GM18502 (cell line): Measurements from ENCODE around the gene EZR.
A peak's percentile ranks its signal among the peaks of the same experiment; 100 is the strongest.

ENCODE experiments used
- ATAC-seq: cut with Tn5 transposase; IDR thresholded peaks from one replicate; pipeline ENCODE4 v1.9.1; 2021; ENCODE audit warnings: mild to moderate bottlenecking; ENCODE audit not compliant: unreplicated experiment, poor library complexity

The EZR gene

GRCh38 chr6:158819213-158819976, at the start of gene EZR:
EZR (minus strand) TSS chr6:158819368; CDS start chr6:158818093, 1,275 bp downstream.
- peak; percentile 58 for ATAC-seq

DNA sequence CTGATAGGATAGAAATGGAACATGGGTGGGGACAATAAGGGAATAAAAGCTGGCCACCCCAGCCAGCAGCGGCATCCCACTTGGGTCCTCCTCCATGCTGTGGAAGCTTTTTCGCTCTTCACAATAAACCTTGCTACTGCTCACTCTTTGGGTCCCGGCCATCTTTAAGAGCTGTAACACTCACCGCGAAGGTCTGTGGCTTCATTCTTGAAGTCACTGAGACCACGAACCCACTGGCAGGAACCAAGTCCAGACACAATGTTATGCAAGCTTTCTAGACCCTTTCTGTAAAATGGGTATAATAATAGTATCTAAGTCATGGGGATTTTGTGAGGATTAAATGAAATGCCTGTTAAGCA, 48.9 kb upstream of the EZR start:
- no peak for ATAC-seq

- no peak for ATAC-seq
These were observed 48.4 kb upstream of the EZR start for GRCh38 chr6:158867381-158868121.

DNA sequence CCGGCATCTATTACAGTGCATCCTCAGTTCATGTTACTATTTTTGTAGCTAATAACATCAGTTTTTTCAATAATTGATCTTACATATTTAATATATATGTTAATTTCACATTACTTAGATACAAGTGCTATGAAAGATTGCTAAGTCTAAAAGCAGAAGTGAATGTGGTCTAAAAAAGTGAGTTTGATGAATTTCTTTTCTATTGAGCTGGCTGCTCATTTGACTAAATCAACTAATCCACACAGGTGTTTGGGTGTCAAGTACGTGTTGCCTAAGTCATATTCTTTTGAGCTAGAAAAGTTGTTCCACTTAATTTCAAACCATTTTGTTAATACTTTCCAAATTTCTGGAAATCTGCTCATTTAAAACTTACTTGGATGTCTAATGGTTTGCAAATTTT, 46.6 kb upstream of the EZR start:
- ATAC-seq: no peak

- no peak for ATAC-seq
These were observed 44.5 kb upstream of the EZR start for GRCh38 chr6:158863646-158864045.

DNA sequence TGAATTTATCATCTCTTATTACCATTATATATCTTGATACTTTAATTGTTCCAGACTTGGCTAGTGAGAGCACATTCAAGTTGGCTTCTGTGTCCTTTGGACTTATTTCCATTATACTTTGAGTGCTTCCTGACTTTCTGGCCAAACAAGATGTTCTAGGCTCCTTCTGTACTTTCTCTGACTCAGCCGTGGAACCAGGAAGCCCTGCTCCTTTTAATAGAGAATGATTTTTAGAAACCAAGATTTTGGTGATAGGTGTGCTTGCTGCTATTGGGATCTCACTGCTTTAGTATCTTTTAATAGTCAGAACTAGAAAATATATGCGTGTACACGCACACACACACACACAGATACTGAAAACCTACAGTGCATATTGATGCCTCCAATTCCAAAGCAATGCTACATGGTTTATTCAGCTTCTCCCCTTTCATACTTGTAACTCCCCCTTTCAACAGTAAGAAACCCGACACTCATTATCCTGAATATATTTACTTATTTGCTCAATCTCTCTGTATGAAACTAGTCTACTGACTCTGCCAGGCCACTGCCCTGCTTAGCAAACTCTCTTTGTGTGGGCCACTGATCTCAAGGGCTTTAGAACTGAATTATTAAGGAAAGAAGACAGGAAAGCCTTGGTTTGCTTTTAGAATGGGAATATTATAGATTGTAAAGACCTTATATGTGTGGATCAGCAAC, 42.7 kb upstream of the EZR start:
- ATAC-seq: no peak

GRCh38 chr6:158860279-158860865, 41.2 kb upstream of the EZR start:
- no peak for ATAC-seq

DNA sequence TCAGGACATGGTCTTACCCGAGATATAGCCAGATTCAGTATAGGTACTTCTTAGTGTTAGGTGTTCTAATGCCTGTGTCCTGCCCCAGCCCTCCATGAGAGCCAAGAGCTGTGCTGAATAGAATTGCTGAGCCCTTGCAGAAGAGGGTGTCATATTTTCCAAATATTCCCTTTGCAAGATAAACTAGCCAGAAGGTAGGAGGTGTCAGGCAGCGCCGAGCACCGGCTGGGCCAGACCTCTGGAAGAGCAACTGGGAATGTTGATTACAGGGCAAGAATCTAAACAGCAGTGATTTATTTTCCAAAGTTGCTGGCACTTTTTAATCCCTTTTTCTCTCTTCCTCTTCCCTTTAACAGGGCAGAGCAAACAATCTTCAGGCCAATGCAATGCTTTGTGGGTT, 37.1 kb upstream of the EZR start:
- no peak for ATAC-seq

DNA sequence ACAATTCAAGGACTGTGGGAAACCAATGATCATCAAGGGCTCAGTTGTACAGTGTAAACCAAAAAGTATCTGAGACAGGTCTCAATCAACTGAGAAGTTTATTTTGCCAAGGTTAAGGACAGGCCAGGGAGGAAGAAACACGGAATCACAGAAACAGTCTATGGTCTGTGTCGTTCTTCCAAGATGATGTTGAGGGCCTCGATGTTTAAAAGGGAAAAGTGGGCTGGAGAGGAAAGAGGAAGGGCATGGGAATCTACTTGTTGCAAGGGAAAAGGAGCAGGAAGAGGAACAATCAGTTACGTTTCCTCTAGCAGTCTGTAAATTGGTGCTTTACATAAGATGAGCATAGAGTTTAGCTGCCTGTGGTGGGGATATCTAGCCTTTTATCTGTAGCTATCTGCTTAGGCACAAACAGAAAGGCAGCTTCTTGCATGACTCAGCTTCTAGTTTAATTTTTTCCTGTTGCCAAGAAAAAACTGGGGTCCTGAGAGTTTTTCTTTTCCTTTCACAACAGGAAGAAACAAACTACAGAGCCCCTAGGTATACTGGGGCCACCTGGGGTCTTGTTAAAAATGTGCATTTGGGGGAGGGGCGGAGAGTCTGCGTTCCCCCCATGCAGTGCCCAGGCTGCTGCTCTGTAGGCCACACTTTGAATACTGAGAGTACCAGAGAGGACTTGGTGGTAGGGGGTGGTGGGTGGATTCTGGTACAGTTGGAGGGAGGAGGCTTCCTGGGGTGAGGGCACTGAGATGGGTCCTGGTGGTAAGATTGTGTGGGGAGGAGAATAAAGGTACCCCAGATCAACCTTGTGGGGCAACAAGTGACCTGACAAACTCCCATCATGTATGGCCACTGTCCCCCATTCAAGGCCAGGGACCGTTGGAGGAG, 35.3 kb upstream of the EZR start:
- no peak for ATAC-seq

GRCh38 chr6:158853880-158854213, 34.7 kb upstream of the EZR start:
- ATAC-seq: no peak

GRCh38 chr6:158853072-158853879, 34.1 kb upstream of the EZR start:
- peak; percentile 91 for ATAC-seq

DNA sequence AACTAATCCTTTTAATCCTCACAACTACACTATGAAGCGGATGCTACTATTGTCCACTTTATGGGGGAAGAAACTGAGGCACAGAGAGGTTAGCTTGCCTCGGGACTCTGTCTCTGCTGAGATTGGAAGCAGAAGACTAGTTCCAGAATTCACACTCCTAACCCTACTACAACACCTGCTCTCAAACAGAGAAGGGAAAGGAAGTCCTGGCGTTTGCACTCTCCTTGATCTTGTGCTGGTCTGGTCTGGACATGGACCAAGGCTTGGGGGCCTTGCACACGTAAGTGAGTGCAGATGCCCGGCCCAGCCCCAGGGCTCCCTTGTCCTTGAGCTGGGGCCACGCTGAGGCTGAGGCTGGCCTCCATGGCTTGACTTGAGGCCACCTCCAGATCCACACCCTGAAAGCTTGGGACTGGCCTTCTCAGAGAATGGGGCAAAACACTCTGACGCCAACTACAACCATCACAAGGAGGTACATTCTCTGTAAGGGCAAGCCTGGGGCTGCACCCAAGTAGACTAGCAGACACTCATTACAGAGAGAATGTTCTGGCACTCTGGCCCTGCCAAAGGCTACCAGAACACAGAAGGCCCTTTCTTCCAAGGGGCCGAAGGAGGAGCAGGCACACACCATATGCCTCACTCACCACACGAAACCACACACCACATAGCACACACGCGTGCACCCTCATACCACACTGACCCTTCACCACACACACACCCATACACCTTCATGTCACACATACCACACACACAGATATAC, 33.3 kb upstream of the EZR start:
- no peak for ATAC-seq

DNA sequence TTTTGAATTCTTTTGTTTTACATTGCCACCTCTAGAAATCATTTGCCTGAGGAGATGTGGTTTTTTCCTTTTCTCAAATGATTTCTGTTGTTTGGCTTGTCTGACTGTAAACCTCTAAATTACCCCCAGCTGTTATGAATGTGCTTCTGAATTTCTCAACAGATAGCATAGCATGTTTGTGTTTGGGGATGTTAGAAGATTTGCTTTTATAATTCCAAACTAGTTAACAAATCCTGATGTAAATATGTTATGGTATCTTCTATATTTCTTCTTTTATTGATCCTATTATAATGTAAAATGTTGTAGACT, 31.6 kb upstream of the EZR start:
- no peak for ATAC-seq

DNA sequence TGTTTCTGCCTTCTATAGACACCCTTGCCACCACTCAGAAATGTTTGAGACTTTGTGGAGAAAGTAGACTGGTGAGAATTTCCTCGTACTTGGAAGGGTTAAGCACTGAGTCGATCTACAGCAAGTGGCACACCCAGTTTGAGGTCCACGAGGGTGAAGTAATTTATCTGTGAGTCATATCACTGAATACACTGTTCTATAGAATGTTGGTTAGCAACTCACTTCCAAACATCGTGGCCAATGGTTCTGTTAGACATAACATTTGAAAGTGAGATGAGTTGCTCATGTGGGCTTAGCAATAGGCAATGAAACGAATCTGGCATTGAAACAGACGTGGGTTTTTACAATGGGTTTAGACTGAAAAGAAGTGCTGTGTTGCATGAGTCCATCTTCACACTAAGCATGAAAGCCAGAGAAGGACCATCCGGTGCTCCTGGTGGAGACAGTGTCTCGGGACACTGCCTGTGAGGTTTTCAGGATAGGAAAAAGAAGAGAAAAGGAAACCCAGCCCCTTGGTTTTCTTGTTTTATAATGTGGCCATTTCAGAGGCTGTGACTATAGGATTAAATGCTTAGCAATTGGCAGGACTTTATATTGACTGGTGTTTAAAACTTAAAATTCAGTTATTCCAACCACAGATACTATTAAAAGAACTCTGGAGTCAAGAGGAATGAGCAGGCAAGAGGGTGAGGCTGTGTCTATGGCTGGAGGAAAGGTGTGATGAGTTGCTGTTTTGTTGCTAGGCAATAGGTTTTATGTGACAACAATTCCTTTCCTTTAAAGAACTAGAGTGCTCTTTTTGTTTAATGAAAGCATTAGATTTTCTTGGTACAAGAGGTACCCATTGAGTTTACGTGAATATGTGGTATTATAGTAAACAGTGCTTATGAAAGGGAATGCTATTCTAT, 31.0 kb upstream of the EZR start:
- ATAC-seq: no peak

GRCh38 chr6:158848490-158848895, 29.3 kb upstream of the EZR start:
- ATAC-seq: no peak

GRCh38 chr6:158847786-158848185, 28.6 kb upstream of the EZR start:
- ATAC-seq: no peak

DNA sequence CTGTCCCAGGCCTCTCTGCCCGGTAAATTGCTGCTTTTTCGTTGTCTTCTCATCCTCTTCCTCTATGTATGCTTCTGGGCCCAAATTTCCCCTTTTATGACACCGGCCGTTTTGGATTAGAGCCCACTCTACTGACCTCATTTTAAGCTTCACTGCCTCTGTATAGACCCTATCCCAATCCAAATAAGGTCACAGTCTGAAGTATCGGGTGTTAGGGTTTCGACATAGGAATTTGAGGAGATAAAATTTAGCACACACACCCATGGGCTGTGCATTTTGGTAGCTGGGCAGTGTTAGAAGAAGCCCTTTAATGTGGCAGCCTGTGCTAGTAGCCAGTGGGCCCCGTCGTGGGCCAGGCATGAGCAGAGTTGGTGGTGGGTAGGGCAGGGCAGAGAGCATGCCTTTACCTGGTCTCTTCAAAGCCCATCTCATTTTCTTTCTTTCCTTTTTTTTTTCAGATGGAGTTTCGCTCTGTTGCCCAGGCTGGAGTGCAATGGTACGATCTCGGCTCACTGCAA, 27.9 kb upstream of the EZR start:
- ATAC-seq: no peak
